Hippocampal formation (tissue), 2 donors: ENCODE measurements around the gene DENND6B.
"Not testable (repeated sequence)": the region's sequence is repeated elsewhere in the genome, so short reads cannot be mapped to it uniquely, and the experiment has no call there.

ENCODE experiments used
- DNase-seq, 2 donors: peaks; one replicate each; lab custom pipeline; 2025; lab: John Stamatoyannopoulos, UW

The DENND6B gene

GRCh38 chr22:50339945-50340879 lies 13.4 kb upstream of the DENND6B start:
- no peak for DNase-seq

- no peak for DNase-seq
Measured at GRCh38 chr22:50338860-50339462, 12.1 kb upstream of the DENND6B start.

GRCh38 chr22:50338042-50338573 lies 11.3 kb upstream of the DENND6B start:
- no peak for DNase-seq

- DNase-seq: no peak
Measured at GRCh38 chr22:50337262-50338041, 10.6 kb upstream of the DENND6B start.

- not testable (repeated sequence) for DNase-seq
Measured at GRCh38 chr22:50334433-50334832, 7.6 kb upstream of the DENND6B start.

GRCh38 chr22:50329236-50329635 lies 2.4 kb upstream of the DENND6B start:
- no peak for DNase-seq

GRCh38 chr22:50327711-50328019 lies 853 bp upstream of the DENND6B start:
- DNase-seq: no peak

GRCh38 chr22:50326225-50326955 lies 422 bp downstream of the DENND6B start:
- DNase-seq: no peak

GRCh38 chr22:50325444-50326224 lies 1.2 kb downstream of the DENND6B start:
- no peak for DNase-seq

- DNase-seq: no peak
Measured at GRCh38 chr22:50323900-50324299, 2.9 kb downstream of the DENND6B start.

GRCh38 chr22:50322382-50323104 lies 4.3 kb downstream of the DENND6B start:
- not testable (repeated sequence) for DNase-seq

GRCh38 chr22:50320671-50321325 lies 6.0 kb downstream of the DENND6B start:
- DNase-seq: no peak

- no peak for DNase-seq
Measured at GRCh38 chr22:50320116-50320515, 6.7 kb downstream of the DENND6B start.

GRCh38 chr22:50319503-50319951 lies 7.3 kb downstream of the DENND6B start:
- no peak for DNase-seq

GRCh38 chr22:50318698-50319411 lies 8.0 kb downstream of the DENND6B start:
- DNase-seq: no peak

GRCh38 chr22:50318356-50318697 lies 8.5 kb downstream of the DENND6B start:
- no peak for DNase-seq

- DNase-seq: no peak
Measured at GRCh38 chr22:50317674-50318073, 9.1 kb downstream of the DENND6B start.

- DNase-seq: no peak
Measured at GRCh38 chr22:50317178-50317577, 9.6 kb downstream of the DENND6B start.
